ENCODE data around the gene SRRD.
"Not testable (repeated sequence)": the region's sequence is repeated elsewhere in the genome, so short reads cannot be mapped to it uniquely, and the experiment has no call there.

SRRD gene

DNA sequence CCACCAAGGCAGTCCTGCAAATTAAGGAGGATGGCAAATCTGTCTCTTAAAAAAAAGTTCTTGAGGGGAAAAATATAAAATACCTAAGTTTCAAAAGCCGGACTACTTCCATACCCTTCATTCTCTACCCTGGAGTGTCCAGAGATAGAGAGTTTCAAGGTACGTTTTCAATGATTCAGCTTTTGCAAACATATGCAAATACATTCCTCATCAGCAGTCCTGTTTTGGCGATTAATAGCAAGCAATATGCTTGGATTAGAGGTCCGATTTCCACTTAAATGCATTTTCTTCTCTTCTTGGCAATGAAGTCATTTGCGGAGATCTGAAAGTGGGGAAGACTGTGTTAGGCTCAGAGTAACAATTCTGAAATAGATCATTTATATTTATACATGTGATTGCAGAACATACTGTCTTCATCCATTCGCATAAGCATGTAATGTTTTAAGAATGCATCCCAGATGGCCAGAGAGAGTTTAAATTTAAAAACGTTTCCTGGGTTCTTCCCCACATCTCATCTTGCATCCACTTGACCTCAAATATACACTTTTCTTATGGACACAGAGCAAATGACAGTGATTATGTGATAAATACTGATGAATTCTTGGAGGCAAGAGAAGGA, 42.4 kb downstream of the SRRD start:
- DNase-seq: no peak

DNA sequence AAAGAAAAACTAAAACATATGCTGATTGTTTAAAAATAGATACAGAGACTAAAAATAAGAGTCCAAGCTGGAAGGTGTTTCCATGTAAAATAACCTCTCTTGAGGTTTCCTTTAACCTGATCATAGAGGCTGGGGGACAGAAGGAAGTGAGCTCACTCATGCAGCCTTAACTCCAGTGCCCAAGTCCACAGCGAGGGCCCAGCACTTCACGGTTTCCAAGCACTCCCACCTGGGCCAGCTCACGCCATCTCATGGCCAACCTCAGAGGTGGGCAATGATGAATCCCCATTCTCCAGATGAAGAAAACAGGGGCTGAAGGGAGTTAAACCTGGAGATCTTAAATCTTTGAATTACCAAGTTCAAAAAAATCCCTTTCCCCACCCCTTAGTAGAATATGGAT, 43.5 kb downstream of the SRRD start:
- DNase-seq: no peak

- no peak for DNase-seq
Observed at GRCh38 chr22:26527574-26528465, 44.1 kb downstream of the SRRD start.

DNA sequence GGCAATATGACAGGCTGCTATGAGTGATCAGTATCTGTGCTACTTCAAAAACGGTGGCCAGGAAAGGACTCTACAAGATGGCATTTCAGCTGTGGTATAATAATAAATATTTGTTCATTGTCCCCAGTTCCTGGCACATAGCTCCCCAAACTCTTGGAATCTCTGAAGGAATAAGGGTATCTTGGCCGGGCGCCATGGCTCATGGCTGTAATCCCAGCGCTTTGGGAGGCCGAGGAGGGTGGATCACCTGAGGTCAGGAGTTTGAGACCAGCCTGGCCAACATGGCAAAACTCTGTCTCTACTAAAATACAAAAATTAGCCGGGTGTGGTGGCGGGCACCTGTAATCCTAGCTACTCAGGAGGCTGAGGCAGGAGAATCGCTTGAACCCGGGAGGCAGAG, 44.8 kb downstream of the SRRD start:
- not testable (repeated sequence) for DNase-seq

DNA sequence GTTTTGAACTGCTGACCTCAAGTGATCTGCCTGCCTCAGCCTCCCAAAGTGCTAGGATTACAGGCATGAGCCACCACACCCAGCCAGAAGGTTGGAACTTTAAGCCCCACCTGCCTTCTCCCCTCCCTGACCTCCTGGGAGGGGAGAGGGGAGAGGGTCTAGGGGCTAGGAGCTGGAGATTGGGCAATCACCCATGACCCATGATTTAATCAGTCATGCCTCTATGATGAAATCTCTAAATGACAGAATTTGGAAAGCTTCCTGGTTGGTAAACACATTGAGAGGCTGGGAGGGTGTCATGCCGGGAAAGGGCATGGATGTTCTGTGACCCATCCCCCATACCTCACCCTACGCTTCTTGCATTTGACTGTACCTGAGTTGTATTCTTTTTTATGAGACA, 45.7 kb downstream of the SRRD start:
- DNase-seq: no peak

DNA sequence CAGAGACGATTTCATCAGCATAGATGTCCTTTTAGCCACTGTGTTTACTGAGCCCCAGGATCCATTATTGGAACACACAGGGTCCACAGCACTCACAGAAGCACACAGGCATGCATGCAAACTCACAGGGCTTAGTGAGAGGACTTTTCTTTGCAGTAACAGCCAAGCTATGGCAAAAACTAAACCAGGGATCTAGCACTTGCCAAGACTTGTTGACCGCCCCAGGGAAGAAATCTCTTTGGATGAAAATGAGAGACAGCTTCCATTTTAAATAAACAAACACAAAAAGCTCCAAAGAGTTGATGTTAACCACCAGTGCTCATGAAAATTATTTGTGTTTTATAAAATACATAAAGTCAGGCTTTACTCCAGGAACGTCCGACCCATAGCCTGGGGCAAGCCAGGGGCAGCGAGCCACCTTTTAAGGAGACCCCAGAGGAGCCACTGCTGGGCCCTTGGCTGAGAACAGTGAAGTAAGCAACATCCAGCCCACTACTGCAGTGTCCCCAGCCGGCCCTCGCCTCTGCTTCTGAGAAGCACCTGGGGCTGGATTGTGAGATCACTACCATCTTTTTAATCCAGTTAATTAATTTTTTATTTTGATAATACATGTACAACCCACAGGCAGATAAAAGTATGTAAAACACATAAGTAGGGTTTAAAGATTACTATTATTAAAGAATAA, 50.6 kb downstream of the SRRD start:
- no peak for DNase-seq

GRCh38 chr22:26534874-26535602, 51.4 kb downstream of the SRRD start:
- no peak for DNase-seq

GRCh38 chr22:26535603-26535908, 51.9 kb downstream of the SRRD start:
- no peak for DNase-seq

- DNase-seq: no peak
Observed at GRCh38 chr22:26536056-26536761, 52.5 kb downstream of the SRRD start.

GRCh38 chr22:26536762-26537134, 53.1 kb downstream of the SRRD start:
- no peak for DNase-seq

- no peak for DNase-seq
Observed at GRCh38 chr22:26540119-26540518, 56.4 kb downstream of the SRRD start.

GRCh38 chr22:26541167-26541819, 57.6 kb downstream of the SRRD start:
- DNase-seq: no peak

DNA sequence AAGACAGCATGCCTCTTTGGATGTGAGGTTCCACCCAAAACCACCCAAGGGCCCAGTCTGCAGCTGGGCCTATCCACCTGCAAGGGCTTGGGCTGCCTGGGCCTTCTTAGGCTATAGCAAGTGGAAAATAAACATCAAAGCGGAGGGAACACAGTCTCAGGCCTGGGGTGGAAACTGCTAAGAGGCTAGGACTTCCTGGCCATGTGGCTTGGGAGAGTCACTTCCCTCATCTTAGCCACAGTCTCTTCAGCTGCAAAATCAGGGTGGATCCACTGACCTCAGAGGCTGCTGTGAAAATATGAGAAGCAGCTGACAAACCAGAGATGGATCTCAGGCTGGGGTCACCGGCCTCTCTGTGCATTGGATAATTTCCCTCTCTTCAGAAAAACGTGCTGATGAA, 59.2 kb downstream of the SRRD start:
- DNase-seq: no peak
